GM21423 (cell line): ENCODE results near the gene GLRX5.

Experiments
- ATAC-seq: cut with Tn5 transposase; IDR thresholded peaks from one replicate; pipeline ENCODE4 v1.9.1; 2021; ENCODE audit warnings: mild to moderate bottlenecking, moderate library complexity; ENCODE audit not compliant: unreplicated experiment

The GLRX5 gene

DNA sequence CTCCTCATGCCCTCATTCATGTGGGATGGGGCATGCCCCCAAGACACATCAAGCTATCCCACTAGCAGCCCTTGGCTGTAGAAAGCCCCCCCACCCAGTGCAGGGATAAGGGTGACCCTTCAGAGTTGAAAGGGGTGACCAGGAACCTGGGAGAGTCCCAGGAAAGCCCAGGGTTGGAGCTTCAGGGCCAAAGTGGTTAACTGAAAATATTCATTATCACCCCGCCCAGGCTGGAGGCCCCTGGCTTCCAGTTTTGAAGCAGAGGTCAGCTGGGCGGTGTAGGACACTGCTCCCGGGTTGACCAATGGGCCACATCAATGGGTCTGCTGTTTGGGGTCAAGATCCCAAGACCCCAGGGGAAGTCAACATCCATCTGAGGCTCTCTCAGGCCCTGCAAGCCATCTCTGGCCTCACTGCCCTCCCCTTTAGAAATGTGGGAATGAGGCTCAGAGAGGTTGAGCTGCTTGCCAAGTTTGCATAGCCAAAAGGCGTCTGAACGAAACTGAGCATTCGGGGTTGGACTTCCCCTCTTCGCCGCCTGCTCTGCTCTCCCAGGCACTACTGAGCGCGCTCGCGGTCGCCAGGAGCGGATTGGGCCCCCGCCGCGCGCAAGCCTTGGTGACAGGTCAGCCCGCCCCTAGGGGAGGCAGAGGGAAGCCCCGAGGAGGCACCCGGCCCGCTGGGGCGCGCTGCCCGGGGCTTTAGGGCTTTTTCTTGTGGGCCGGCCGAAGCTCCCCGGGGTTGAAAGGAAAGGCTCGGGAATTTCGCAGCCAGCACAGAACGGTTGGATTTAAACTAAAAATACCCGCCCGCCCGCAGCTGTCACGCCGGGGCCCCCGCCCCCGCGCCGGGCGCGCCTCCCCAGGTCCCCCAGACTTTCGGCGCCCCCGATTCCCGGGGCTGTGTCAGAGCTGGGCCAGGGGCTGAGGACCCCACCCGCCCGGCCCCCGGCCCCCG, 19.0 kb upstream of the GLRX5 start:
- ATAC-seq, result peak; percentile 84

DNA sequence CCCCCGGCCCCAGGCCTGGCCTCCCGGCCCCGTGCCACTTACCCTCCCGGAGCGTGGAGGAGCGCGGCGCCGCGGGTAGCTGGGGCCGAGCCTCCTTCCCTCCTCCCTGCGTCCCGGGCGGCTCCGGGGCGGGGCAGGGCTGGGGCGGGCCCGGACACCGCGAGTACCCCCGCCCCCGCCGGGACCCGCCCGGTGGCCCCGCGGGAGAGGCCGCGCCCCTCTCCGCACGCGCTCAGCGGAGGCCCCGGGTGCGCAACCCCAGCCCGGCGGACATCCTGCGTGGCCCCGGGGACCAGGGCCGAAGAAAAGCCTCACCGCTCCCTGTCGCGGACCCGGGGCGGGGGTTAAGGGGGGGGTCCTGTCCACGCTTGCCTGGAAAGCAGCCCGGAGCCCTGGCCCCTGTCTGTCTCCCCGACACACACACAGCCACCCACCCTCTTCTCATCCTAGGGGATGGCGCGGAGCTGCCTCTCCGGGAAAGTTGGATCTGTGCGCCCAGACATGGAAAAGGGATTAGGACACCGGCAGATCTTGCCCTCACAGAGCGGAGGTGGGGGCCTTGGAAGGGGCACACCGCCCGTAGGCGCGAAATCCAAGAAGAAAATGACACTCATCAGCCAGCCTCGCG, 18.2 kb upstream of the GLRX5 start, which contains the start of gene SYNE3:
TSS of gene SYNE3 (minus strand) at position 97 of the 628 bp plus-strand sequence. CDS start 40,829 bp downstream, outside the sequence.
- ATAC-seq, result peak; percentile 45

GRCh38 chr14:95518045-95518751, 16.7 kb upstream of the GLRX5 start:
- no peak for ATAC-seq

DNA sequence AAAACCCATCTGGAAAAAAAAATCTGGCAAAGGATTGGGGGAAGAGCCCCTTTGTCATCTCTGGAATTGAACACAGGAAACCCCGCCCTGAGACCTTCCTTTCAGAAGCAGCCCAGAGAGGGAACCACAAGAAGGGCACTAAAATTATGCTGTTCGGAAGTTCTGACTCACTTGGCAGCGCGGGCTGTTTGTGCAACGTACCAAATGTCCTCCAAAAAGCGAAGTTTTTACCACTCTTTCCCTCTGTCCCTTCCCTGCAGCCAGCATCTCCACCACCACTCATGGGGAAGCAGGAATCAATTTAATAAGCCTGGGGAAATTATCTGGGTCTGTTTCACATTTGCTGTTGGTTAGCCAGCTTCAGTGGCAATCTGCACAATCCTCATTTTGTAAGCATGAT, 15.2 kb upstream of the GLRX5 start:
- ATAC-seq, result no peak

GRCh38 chr14:95520346-95520745, 14.5 kb upstream of the GLRX5 start:
- no peak for ATAC-seq

DNA sequence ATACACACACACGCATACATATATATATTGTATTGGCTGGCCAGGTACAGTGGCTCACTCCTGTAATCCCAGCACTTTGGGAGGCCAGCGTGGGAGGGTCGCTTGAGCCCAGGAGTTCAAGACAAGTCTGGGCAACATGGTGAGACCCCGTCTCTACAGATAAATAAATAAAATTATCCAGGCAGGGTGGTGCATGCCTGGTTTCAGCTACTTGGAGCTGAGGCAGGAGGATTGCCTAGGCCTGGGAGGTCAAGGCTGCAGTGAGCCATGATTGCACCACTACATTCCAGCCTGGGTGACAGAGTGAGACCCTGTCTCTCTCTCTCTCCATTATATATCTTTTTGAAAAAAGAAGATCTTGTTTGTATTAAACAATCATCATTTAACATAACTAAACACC, 13.8 kb upstream of the GLRX5 start:
- ATAC-seq, result no peak

DNA sequence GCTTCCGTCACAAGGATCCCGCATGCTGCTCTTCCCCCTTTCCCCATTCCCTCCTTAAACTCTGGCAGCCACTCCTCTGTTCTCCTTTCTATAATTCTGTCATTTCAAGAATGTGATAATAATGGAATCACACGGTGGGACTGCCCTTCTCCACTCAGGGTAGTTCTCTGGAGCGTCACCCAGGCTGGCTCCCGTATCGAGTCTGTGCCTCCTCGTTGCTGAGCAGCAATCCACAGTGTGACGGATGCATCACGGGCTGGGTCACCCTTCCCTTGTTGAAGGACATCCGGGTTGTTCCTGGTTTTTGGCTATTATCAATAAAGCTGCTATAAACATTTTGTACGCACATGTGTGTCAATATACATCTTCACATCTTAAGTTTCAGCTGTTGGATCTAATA, 12.7 kb upstream of the GLRX5 start:
- ATAC-seq, result no peak

DNA sequence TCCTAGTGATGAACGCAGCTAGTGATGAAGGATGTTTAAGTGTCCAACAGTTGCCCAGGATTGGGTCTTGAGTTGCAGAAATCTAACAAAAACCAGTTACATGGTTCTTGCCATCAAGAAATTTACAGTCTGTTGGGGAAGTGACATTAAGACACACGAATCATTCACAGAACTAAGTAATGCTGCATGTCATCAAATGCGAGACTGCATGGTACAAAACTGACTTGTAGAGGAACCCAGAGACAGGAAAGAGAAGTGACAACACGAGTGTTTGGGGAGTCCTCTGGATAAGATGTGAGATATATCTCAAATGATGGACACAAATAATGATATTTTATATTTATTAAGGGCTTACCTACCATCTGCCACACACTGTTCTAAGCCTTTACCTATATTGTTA, 12.3 kb upstream of the GLRX5 start:
- ATAC-seq, result no peak

DNA sequence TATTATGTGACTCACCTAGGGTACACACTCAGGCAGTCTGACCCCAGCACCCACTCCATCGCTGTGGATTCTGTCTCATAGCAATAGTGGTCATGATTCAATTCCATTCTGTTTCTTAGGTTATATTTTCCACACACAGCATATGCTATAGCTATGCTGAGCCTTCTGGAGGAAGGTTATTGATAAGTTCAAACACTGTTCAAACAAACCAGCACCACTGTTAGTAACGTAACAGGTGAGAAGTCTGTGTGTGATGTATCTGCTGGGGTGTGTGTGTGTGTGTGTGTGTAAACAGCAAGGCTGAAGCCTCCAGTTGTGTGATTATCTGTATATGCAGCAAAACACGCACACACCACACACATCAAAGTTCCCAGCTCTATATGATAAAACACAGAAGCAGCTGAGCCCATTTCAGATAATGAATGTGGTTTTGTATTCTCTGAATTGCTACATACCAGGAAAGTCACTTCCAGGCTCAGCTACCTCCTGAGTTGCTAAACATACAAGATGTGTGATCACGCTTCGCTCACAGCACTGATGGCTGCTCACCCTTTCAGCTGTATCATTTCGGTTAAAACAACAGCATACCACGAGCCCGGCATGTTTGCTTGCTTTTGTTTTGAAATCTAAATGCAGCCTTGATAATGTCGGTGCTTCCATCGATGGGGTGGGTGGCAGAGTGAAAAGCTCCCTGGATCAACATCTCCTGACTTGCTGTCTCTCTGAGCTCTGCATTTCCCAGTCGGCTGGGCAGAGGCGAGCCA, 11.6 kb upstream of the GLRX5 start:
- ATAC-seq, result no peak

GRCh38 chr14:95523815-95524448, 10.9 kb upstream of the GLRX5 start:
- no peak for ATAC-seq

- ATAC-seq, result no peak
These were observed 9.9 kb upstream of the GLRX5 start for GRCh38 chr14:95524706-95525512.

GRCh38 chr14:95525999-95526398, 8.9 kb upstream of the GLRX5 start:
- ATAC-seq, result no peak

DNA sequence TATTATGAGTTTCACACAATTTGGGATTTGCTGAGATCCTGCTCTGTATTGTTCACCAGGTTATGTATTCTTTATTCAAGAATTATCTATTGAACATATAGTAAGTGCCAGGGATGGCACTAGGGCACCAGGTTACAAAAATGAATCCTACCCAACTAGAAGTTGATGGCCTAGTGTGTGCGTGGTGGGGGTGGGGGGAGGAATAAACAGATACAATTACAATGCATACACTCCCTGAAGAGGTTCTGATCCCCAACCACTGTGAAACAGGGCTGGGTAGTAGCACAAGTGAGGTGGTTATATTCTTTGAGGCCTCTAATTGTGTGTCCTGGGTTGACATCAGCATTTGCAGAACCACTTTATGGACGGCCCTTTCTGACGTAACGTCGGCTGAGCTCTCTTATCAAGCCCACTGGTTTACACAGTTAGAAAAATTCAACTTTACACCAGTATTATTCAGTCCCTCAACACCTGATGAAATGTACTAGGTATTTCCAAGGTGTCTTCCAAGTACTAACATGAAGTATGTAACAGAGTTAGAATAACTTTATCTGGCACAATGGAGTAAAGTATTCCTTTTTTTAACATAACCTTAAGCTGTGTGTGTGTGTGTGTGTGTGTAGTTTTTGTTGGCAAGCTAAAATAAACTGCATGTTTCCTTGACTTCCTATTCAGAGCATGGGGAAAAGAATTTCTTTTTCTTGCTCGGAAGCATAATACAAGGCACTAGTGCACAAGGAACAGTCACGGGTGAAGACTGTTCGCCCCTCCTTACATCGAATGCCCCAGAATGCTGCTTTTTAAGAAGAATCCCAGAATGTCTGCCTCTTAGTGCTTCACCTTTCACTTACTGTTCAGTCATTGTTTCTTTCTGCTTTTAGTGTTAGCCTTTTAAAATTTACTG, 8.1 kb upstream of the GLRX5 start:
- no peak for ATAC-seq

- ATAC-seq, result no peak
These were observed 7.4 kb upstream of the GLRX5 start for GRCh38 chr14:95527387-95528002.

DNA sequence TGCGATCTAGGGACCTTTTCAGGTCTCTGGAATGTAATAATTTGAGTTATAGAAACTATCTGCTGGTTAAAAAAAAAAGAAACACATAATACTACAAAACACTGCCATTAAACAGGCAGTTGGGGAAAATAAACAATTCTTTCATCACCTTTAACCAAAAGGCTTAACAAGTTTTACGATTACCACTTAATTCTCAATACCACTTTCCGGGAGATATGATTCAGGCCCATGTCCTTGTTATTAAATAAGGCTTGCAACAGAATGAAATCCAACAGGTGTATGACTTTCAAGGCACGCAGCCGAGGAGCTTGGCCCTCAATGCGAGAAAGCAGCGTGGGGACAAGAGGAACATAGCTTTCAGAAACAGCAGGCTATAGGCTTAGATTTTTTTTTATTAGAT, 5.6 kb upstream of the GLRX5 start:
- ATAC-seq, result no peak

DNA sequence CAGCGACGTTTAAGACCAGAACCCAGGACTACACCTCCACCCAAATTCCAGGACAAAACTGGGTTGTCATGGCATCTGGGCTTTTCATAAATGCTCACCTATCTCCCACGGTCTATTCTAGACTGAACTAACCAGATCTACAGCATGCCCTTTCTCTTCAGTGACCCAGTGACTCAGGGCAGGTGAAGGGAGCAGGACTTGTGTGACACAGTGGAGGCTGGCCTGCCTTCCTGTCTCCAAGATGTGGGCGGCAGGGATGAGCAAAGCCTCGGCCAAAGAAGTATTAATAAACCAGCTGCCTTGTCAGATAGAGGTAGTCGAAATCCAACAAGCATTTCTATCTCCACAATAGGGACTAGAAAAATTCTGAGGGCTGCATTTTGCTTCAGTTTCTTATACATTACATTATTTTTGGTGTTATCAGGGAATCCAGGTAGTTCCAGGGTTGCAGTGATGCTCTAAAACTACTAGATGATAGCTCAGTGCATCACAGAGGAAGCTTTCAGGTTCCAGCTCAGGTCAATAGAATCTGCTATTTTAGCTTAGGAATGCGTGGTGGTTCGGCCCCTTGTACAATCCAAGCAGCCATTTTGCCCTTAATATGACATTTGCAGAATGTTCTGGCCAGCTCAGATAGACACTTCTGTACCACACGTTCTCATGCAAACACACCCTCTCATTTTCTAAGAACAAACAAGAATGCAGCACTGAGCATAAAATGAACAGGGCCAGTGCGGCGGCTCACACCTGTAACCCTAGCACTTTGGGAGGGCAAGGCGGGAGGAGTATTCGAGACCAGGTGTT, 4.2 kb upstream of the GLRX5 start:
- no peak for ATAC-seq

- no peak for ATAC-seq
These were observed 3.4 kb upstream of the GLRX5 start for GRCh38 chr14:95531473-95531872.
